ENCODE data around the gene IRF5.
"Not testable (repeated sequence)": the region's sequence is repeated elsewhere in the genome, so short reads cannot be mapped to it uniquely, and the experiment has no call there.

The IRF5 gene

GRCh38 chr7:128974241-128974934, 36.7 kb downstream of the IRF5 start:
- no peak for DNase-seq

GRCh38 chr7:128982105-128982504, 44.4 kb downstream of the IRF5 start:
- DNase-seq = no peak

- DNase-seq = no peak
Measured at GRCh38 chr7:128985660-128986059, 47.9 kb downstream of the IRF5 start.

GRCh38 chr7:128986609-128987008, 48.9 kb downstream of the IRF5 start:
- no peak for DNase-seq

- no peak for DNase-seq
Measured at GRCh38 chr7:128988372-128988771, 50.6 kb downstream of the IRF5 start.

GRCh38 chr7:128989961-128990360, 52.2 kb downstream of the IRF5 start:
- no peak for DNase-seq

GRCh38 chr7:128993419-128993818, 55.7 kb downstream of the IRF5 start:
- DNase-seq = no peak

GRCh38 chr7:128994560-128994959, 56.8 kb downstream of the IRF5 start:
- DNase-seq = not testable (repeated sequence)

- DNase-seq = no peak
Measured at GRCh38 chr7:128997181-128997580, 59.5 kb downstream of the IRF5 start.

Data from DMS153 (cell line).